GM23338 (cell line): ENCODE data around the gene FUT8. TPM values are rescaled to one million over a fixed set of nuclear protein-coding genes. Genes with fewer than 3 reads are reported as not detected.

Source experiments
- ATAC-seq: fragments of 200-7000 bp; cut with Tn5 transposase; 3 replicates; pipeline ENCODE4 v1.9.1; 2020
- DNase-seq: peaks from one replicate; pipeline ENCODE4 v3.0.0-alpha.2; 2015; ENCODE audit warnings: low spot score
- H2AFZ ChIP-seq: fragments of 200-600 bp; sonication (generic); 2 replicates; pipeline ENCODE4 v1.8.0; 2016; ENCODE audit warnings: antibody characterized with exemption, mild to moderate bottlenecking, moderate library complexity
- H3F3A ChIP-seq: fragments of 200-600 bp; sonication (generic); replicated peaks from 2 replicates; pipeline ENCODE4 v1.8.0; 2017; ENCODE audit warnings: antibody characterized with exemption, mixed run types, low read depth
- H3K27ac ChIP-seq: fragments of 200-600 bp; sonication (generic); 2 replicates; pipeline ENCODE4 v1.6.1; 2016; ENCODE audit warnings: low read depth
- H3K27me3 ChIP-seq: fragments of 200-600 bp; sonication (generic); 2 replicates; pipeline ENCODE4 v1.8.0; 2016; ENCODE audit warnings: mild to moderate bottlenecking, mixed run types, moderate library complexity; ENCODE audit not compliant: insufficient read depth
- H3K36me3 ChIP-seq: fragments of 200-600 bp; sonication (generic); 2 replicates; pipeline ENCODE4 v1.8.0; 2016; ENCODE audit warnings: mild to moderate bottlenecking; ENCODE audit not compliant: insufficient read depth
- H3K4me1 ChIP-seq: fragments of 200-600 bp; sonication (generic); 2 replicates; pipeline ENCODE4 v1.8.0; 2016; ENCODE audit warnings: mild to moderate bottlenecking, moderate library complexity; ENCODE audit not compliant: insufficient read depth
- H3K4me2 ChIP-seq: fragments of 200-600 bp; sonication (generic); 2 replicates; pipeline ENCODE4 v1.7.1; 2017; ENCODE audit warnings: mixed run types
- H3K4me3 ChIP-seq: fragments of 200-600 bp; sonication (generic); 2 replicates; pipeline ENCODE4 v1.6.1; 2016; ENCODE audit warnings: mixed run types
- H3K79me2 ChIP-seq: fragments of 200-600 bp; sonication (generic); replicated peaks from 2 replicates; pipeline ENCODE4 v1.8.0; 2017; ENCODE audit warnings: mild to moderate bottlenecking; ENCODE audit not compliant: insufficient read depth
- H3K9me2 ChIP-seq: fragments of 200-600 bp; sonication (generic); 2 replicates; pipeline ENCODE4 v1.8.0; 2017; ENCODE audit not compliant: insufficient read depth
- H4K20me1 ChIP-seq: fragments of 200-600 bp; sonication (generic); replicated peaks from 2 replicates; pipeline ENCODE4 v1.8.0; 2017; ENCODE audit warnings: mild to moderate bottlenecking; ENCODE audit not compliant: insufficient read depth
- H3K27ac Mint-ChIP-seq: 2 replicates; pipeline ENCODE4 v1.8.0; 2020; ENCODE audit warnings: inconsistent platforms, mild to moderate bottlenecking, moderate library complexity, mixed read lengths
- H3K27me3 Mint-ChIP-seq: 3 replicates; pipeline ENCODE4 v1.8.0; 2022; ENCODE audit warnings: low read depth, mild to moderate bottlenecking, moderate library complexity, mixed read lengths, inconsistent platforms; ENCODE audit not compliant: insufficient read depth, poor library complexity
- H3K36me3 Mint-ChIP-seq: 3 replicates; pipeline ENCODE4 v1.8.0; 2021; ENCODE audit warnings: low read depth, mild to moderate bottlenecking, inconsistent platforms, moderate library complexity, mixed read lengths
- H3K4me1 Mint-ChIP-seq: 3 replicates; pipeline ENCODE4 v1.8.0; 2020; ENCODE audit warnings: mild to moderate bottlenecking, inconsistent platforms, mixed read lengths
- H3K4me3 Mint-ChIP-seq: 3 replicates; pipeline ENCODE4 v1.8.0; 2021; ENCODE audit warnings: moderate library complexity, mild to moderate bottlenecking, inconsistent platforms, mixed read lengths
- H3K9me3 Mint-ChIP-seq: 3 replicates; pipeline ENCODE4 v1.8.0; 2020; ENCODE audit warnings: moderate library complexity, mild to moderate bottlenecking, inconsistent platforms, mixed read lengths
- CTCF ChIP-seq, 2 experiments: fragments of 200-600 bp in 1 of 2; sonication (generic) in 1 of 2; conservative IDR thresholded peaks; 2 replicates each; pipeline versions ENCODE4 v1.5.1 to v1.6.1; 2016 to 2017; ENCODE audit warnings: antibody characterized with exemption in 2 of 2, low read depth in 2 of 2, mild to moderate bottlenecking in 2 of 2, moderate library complexity in 1 of 2
- ETS1 ChIP-seq: IDR thresholded peaks from 2 replicates; pipeline ENCODE4 v1.6.1; 2016; ENCODE audit warnings: antibody characterized with exemption
- EZH2 ChIP-seq: fragments of 200-600 bp; sonication (generic); IDR thresholded peaks from one replicate; pipeline ENCODE4 v1.8.0; 2017; ENCODE audit warnings: antibody characterized with exemption, mild to moderate bottlenecking, low read depth; ENCODE audit not compliant: unreplicated experiment
- EZH2phosphoT487 ChIP-seq: fragments of 200-600 bp; sonication (generic); IDR thresholded peaks from one replicate; pipeline ENCODE4 v1.8.1; 2018; ENCODE audit warnings: antibody characterized with exemption; ENCODE audit not compliant: unreplicated experiment
- JUNB ChIP-seq: IDR thresholded peaks from one replicate; pipeline ENCODE4 v1.6.1; 2016; ENCODE audit warnings: antibody characterized with exemption; ENCODE audit not compliant: unreplicated experiment
- ZNF462 ChIP-seq: fragments of 250-450 bp; sonication (Bioruptor Pico); IDR thresholded peaks from 2 replicates; pipeline ENCODE4 v1.5.0; 2020; ENCODE audit warnings: mild to moderate bottlenecking, moderate library complexity
- polyA plus RNA-seq: library from polyadenylated mRNA; unstranded; fragments of >200 nt; fragmentation: Nextera tagmentation; extraction: Ambion mirVana; gene quantifications from 2 replicates; pipeline ENCODE4 v1.2.1, GENCODE V29; 2016
- total RNA-seq: library from RNA; depleted of rRNA; stranded (reverse); fragments of >200 nt; shearing (Covaris generic); gene quantifications from 2 replicates; pipeline ENCODE4 v1.2.3, GENCODE V29; 2014

FUT8 gene
- total and polyA plus RNA-seq, 2 experiments from 2014 or later = 8.2 to 23.2 TPM

- Mint-ChIP-seq H3K27me3 (no peaks in the 10 kb centered on the region), H3K9me3 (no peaks in the 10 kb centered on the region; the same call in 2 of the 3 replicates), H3K27ac (no peak overlapping the region), H3K4me3 (no peak overlapping the region), H3K36me3 (no peaks in the 10 kb centered on the region), H3K4me1 (peaks cover 19% of the 10 kb centered on the region)
- no peaks in the 10 kb centered on the region for H3K36me3 ChIP-seq
- TF ChIP-seq EZH2 (no peak), EZH2phosphoT487 (no peak), JUNB (no peak), CTCF (conservative IDR thresholded peaks at IDR 0.05; ENCODE audit: low read depth in 2 of 2) (no peak), ZNF462 (no peak), ETS1 (no peak)
- no peak overlapping the region for H3K4me2 ChIP-seq
- H3K79me2 ChIP-seq = no peaks in the 10 kb centered on the region
- no peak overlapping the region for H3K27ac ChIP-seq
- no peaks in the 10 kb centered on the region for H3F3A ChIP-seq
- H4K20me1 ChIP-seq = no peaks in the 10 kb centered on the region
- no peaks in the 10 kb centered on the region for H3K9me2 ChIP-seq
- ATAC-seq = no peak
- peaks cover 10% of the 10 kb centered on the region for H3K4me1 ChIP-seq
- H3K27me3 ChIP-seq = no peaks in the 10 kb centered on the region
- peak overlapping the region; percentile 78 for H2AFZ ChIP-seq
- no peak for DNase-seq
- no peak overlapping the region for H3K4me3 ChIP-seq
Measured at GRCh38 chr14:65373671-65374039, 38.9 kb upstream of the FUT8 start.
